Activated CD8-positive, alpha-beta memory T cell treated with anti-CD3 and anti-CD28 coated beads, Interleukin-2, amount 50 U/mL, for 1 hour (primary cell): ENCODE results near the gene SPAAR.
"Not testable (repeated sequence)": the region's sequence is repeated elsewhere in the genome, so short reads cannot be mapped to it uniquely, and the experiment has no call there.

Experiments used
- DNase-seq: peaks from one replicate; pipeline ENCODE4 v3.0.0-alpha.2; 2020; ENCODE audit errors: extremely low read depth

The SPAAR gene

DNA sequence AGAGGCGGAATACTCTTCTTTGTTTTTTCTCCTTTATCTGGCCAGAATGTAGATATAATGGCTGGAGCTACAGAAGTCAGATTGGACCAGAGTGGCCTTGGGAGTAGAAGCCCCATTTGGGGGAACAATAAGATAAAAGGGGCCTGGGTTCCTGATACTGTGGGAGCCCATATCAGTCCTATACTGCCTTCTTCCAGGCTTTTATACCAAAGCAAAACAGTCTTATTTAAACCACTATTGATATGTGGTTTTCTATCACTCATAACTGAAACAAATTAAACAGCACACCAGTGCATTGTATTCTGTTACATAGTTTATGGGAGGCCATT, 14.3 kb downstream of the SPAAR start:
- DNase-seq, result no peak

DNA sequence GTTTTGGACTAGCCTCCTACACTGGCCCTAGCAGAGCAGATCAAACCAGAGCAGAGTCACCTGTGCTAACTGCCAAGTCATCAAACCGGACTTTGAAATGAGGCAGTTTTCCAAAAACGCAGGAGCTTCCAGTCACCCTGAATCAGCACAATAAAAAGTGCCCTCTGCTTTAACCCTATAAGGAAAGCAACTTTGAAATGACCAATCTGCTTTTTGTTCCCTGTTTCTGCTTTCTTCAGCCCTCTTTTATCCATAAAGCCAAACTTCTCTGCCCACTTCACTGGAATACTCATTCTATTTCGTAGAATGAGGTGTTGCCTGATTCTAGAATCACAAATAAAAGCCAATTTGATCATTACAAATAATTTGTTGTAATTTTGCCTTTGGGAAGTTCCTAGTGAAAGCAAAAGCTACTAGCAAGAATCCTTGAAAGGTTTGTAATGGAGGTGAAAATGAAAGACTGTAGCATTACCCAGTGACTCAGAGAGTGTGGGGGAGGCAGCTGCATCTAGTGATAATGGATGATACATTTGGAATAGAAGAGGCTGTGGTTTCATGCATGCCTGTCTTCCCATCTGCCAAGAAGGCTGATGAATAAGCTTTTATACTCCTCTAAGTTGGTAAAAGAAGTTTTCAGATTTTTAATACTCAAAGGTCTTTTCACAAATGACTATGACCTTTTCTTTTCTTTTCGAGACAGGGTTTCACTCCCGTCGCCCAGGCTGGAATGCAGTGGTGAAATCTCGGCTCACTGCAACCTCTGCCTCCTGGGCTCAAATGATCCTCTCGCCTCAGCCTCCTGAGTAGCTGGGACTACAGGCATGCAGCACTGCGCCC, 14.9 kb downstream of the SPAAR start:
- DNase-seq, result no peak

DNA sequence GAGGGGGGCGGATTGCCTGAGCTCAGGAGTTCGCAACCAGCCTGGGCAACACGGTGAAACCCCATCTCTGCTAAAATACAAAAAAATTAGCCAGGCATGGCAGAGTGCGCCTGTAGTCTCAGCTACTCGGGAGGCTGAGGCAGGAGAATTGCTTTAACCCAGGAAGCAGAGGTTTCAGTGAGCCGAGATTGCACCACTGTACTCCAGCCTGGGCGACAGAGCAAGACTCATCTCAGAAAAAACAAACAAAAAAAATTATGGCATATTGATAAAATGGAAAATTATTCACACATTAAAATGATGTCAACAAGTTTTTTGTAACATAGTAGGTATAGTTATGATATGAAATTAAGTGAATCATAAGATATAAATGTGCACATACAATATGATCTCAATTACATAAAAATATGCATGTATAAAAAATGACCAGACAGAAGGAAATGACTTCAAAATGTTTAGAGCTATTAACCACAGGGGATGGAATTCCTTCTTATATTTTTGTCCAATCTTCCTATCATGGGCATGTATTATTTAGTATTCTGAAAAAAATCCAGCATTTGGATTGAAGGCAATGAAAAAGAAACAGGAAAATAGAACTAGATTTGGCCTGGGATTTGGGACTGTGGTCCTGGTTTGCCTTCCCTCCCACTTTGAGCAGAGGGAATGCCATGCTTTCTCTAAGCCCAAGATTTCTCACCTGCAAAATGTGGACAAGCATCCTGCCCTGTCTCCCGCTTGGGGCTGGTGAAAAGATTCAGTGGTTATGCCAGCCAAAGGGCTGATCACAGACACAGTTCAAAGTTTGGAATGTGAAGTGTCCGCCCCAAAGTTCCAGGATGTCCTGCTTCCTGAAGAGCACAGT, 19.5 kb downstream of the SPAAR start:
- DNase-seq, result no peak

DNA sequence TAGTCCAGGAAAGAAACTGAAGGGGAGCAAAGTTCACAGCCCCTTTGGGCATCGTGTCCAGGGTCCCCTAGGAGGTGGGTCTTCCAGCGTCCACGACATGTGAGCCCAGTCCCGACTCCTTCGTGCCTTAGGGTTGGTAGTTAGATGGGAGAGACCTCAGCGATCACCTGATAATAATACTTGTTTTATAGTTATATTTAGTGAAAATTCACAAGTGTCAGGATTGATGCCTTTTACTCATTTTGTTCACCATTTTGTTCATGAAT, 20.1 kb downstream of the SPAAR start:
- DNase-seq, result no peak

DNA sequence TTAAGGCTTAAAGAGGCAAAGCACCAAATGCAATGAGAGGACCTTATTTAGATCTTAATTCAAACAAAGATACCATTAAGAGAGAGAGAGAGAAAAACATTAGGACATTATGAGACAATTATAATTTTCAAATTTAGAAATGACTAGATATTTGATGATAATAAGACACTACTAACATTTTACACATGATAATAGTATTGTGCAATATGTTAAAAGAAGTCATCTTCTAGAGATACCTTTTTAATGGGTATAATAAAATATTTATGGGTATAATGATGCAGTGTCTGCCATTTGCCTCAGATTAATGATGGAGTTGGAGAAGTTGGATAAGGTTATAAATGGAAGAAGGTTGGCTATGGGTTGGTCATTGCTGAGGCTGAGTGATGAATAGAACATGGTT, 21.2 kb downstream of the SPAAR start:
- DNase-seq, result no peak

DNA sequence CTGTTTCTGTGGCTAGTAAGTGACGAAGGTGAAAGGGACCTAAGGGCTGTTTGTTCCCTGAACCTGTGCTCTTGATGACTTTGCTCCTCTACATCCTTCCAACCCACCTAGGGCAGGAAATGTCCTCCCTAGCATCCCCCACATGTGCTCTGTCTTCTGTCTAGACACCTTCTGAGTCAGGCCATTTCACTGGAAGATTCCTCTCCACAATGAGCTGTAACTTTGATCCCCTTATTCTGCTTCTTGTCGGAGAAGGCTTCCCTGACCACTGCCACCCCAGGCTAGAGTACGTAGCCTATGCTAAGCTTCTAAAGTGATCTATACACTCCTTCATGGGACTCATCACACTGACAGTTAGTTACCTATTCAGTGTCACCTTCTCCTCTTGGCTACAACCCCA, 21.7 kb downstream of the SPAAR start:
- no peak for DNase-seq

DNA sequence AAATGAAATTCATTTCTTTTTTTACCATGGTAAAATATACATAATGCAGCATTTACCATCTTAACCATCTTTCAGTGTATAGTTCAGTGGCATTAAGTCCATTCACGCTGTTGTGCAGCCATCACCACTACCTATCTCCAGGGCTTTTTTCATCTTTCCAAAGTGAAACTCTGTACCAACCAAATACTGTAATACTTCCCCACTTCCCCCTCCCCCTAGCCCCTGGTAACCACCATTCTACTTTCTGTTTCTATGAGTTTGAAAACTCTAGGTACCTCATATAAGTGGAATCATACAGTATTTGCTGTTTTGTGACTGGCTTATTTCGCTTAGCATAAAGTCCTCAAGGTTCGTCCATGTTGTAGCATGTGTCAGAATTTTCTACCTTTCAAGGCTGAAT, 23.4 kb downstream of the SPAAR start:
- DNase-seq, result no peak

DNA sequence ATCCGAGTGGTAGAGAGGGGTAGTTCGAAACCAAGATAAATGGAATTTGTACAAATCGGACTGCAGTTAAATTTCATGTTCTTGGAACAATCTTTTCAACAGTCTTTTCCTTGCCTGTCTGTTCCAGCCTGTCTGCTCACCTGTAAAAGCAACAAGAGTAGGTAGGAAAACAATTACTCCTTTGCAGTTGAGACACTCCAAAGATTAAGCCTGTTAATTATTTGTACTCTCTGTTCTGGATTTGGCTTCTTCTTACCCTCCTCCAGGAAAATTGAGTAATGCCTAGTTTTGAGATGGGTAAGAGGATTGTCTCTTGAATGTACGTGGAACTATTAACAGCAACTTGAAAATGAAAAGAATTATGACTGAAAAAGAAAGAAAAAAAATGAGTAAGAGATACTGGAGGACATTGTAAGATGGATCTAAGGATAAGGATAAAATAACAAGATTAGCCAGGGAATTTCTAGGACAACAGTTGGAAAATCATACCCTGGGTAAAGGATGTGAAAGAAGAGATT, 24.3 kb downstream of the SPAAR start:
- DNase-seq, result no peak

DNA sequence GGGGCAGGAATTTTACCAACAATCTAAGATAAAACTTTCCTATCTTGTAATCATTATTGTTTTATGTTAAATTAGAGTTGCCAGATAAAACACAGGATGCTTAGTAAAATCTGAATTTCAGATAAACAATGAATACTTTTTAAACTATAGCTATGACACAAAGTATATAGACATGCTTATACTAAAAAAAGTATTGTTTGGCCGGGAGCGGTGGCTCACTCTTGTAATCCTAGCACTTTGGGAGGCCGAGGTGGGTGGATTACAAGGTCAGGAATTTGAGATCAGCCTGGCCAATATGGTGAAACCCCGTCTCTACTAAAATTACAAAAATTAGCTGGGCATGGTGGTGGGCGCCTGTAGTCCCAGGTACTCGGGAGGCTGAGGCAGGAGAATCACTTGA, 24.8 kb downstream of the SPAAR start:
- not testable (repeated sequence) for DNase-seq

DNA sequence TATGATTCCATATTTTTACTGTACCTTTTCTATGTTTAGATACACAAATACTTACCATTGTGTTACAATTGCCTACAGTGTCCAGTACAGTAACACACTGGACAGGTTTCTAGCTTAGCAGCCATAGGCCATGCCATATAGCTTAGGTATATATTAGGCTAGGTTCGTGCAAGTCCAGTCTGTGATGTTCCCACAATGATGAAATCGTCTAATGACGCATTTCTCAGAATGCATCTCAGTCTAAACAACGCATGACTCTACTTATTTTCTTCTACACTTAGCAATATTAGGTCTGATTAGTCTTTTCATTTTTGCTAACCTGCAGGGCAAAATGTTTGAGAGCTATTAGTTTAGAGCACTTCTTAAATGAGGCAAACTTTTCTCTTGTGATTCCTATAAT, 26.0 kb downstream of the SPAAR start:
- no peak for DNase-seq

DNA sequence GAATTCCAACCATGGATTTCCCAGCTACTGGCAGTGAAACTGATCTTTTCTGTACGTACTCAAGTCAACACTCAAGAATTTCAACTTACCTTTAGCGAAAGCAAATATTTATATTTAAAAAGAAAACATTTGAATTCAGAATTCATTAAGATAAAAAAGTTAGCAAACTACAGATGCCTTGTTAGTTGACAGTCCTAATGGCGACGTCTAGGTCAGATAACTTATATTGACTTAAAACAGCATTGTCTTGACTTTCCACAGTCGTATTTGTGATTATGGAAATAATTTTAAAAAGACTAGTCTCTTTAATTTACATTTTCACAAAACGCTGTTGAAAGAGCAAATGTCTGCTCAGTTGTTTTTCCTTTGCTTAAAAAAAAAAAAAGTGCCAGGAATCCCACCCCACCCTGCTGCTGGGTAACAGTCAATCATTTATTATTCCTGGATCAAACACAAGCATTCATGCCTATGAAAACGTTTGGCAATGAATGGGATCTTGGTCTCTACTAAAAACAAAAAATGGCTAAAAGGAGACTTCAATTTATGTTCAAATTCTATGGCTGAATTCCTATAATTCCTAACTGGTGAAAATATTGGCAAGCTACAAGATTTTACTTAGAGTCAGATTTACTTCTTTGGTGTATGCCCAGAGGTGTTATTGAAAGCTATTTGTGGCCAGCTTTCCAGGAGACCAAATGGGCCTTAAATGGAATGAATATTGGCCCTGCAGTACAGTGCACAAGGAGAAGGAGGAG, 26.6 kb downstream of the SPAAR start:
- DNase-seq, result no peak

DNA sequence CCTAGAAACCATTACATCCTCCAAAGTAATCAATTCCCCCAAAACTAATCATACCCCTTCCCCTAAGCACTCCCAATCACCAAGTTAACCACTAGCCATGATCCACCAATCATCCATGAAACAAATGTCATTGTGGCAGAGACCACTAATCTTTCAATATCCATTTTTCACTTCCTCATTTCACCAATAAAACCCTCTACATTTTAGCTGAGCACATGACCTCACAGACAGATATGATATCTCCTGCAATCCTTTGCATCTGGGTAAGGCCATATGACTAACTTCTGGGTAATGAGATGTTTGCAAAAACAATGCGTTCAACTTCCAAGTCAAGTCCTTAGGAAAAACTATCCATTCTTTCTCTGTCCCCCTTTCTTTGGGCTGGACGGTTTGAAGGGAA, 27.9 kb downstream of the SPAAR start:
- DNase-seq, result no peak

DNA sequence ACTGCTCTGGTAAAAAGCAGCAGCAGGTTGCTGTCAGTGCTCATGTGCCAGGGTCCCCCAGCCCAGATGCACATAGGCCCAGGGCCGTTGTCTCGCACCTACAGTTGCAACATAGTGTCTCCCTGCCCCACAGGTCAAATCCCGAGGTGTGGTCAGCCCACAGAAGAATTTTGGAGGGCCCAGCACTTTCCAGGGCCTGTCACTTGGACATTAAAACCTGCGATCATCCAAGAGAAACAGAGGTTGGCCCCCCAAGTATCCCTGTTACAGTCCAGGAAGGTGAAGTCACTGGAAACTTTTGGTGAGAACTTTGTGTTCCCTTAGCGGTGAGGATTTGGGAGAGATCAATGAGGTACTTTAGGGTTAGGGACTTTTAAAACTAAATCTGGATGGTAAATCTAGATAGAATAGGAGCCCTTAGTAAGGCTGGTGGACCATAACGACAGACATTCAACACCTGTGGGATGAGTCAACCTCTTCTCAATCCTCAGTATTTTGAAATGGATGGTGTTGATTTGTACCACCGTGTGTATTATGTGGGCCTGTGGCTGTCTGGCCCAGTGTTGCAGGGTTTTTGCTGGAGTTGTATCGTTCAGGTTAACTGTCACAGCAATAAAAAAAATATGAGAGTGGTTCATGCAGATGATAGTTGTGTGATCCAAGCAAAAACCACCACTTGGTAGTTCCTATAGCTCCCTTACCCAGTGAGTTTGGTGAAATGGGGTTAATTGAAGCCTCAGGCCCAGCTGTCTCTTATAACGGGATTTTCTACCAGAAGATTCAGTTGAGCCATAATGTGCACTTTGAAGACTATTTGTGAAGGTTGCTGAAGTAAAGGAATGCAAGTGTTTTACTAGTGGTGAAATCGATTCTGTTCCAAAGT, 29.4 kb downstream of the SPAAR start:
- no peak for DNase-seq

DNA sequence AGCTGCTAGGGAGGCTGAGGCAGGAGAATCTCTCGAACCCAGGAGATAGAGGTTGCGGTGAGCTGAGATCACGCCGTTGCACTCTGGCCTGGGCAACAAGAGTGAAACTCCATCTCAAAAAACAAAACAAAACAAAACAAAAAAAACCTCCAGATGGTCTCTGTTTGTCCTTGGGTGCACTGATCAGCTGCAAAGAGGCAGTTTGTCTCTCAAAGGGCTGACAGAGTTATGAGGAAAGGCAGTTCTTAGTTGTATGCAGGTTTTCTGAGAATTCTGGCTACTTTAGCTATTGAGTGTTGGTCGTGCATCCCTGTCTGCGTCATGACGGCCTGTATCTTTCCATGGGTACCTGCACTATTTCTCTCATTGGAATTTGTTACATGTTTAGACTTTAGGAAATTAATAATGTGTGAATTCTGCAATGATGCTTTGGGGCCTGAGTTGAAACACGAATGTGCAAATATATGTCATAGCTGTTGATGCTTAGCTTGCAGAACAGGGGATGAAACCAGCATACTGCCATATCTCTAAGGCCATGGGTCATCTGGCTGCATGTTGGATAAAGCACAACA, 30.5 kb downstream of the SPAAR start:
- no peak for DNase-seq

DNA sequence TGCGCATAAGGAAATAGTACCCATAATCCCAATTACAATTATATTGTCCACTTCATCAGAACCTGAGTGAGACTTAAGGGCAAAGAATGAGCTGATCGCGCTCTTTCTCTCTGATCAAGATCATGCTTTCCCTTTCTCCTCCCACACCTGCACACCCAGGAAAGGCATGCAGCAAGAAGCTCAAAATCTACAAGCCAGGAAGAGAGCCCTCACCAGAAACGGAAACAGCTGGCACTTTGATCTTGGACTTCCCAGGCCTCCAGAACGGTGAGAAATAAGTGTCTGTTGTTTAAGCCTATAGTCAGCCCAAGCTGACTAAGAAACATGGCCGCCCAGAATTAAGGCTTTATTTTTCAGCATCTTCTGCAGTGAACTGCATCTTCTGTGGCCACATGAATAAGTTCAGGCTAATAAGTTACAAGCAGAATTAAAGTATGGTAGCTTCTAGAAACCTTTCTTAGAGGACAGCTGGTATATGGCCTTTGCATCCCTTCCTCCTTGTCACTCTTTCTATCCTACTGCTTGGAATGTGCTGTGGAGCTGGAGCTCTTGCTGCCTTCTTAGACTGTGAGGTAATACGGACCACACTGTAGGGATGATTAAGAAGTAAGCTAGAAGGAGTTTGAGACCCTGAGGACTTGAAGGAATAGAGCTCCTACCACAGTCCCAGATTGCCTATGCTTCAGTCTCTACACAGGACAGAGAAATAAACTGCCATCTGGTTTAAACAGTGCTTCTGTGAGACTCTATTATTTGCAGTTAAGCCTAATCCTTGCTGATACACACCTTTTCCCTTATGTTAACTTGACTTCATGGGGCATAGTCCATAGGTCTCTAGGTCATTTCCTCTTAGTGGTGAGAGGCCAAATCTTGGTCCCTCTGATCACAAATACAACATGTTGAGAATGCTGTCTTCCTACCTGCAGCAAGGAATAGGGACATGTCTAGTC, 31.4 kb downstream of the SPAAR start:
- DNase-seq, result no peak

DNA sequence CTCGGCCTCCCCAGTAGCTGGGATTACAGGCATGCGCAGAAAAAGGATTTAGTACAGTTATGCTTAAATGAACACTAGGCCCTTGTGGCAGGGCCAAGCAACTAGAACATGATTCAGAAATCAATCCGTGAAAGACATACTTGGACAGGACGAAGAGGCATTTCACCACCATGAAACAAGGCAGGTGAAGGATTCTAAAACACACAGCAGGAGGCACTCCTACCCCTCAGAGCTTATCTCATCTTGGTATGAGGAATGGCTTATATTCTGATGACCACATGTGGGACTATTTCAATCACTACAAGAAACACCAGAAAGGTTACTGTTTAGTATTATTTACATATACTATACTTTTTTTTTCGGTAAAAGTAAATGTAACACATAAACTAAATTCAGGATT, 33.0 kb downstream of the SPAAR start:
- no peak for DNase-seq

DNA sequence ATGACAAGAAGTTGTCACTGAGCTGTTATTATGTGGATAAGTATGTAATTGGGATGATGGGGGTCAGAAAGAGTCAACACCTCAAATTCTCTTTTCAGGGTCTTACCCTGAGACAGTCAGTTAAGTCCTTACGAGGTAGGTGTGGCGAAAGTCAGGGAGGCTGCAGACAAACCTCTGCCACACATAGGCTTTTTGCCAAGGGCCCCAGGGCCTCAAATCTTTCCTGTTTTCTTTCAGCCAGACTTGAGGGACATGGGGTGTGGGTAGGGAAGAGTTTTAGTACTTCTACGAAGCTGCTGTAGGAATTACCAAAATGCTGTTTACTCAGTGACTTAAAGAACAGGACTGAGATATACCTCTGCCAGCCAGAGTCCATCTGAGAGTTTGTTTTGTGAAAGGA, 34.9 kb downstream of the SPAAR start:
- no peak for DNase-seq

DNA sequence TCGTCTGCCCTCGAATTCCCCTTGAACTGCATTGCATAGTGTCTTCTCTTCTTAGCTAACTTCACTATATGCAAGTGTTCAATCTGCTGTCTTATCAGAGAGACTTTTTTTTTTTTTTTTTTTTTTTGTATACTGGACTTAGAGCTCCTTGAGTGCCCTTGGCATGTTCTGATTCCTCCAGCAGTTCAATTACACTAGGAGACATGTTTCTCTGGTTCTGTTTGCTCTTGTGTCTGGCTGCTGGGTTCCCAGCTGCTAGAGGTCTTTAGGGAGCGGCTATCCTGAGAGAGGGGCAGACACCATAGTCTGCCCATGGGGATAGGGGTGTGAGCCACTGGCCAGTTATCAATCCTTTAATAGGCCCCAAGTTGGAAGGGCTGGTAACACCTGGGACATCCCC, 35.6 kb downstream of the SPAAR start:
- no peak for DNase-seq

DNA sequence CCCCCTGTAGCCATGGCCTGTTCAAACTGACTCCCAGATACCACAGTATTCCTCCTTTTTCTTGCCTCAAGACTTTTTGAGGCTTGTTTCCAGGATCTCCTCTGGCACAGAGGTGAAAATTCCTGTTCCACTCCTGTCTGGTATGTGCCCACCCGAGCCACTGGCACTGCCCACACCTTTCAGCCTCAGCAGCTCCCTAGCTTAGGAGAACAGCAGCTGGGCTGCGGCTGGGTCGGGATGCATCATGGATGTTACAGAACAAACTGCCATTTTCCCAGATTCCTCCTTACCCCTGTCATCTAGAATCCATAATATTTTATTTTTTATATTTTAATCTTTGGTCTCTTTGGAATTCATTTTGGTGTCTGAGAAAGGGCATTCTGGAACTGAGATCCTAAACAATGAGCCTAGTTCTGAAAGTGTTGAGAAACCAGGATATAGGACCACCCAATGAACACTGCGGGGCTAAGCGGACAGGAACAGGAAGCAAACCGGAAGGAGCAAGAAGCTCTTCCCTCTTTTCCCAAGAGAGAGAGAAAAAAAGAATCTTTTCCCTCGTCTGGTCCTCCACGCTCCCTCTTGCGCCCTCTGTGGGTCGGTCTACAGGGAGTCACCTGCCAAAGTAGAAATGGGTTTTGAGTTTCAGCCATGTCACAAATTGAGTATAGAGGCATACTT, 36.2 kb downstream of the SPAAR start:
- DNase-seq, result peak; percentile 10

DNA sequence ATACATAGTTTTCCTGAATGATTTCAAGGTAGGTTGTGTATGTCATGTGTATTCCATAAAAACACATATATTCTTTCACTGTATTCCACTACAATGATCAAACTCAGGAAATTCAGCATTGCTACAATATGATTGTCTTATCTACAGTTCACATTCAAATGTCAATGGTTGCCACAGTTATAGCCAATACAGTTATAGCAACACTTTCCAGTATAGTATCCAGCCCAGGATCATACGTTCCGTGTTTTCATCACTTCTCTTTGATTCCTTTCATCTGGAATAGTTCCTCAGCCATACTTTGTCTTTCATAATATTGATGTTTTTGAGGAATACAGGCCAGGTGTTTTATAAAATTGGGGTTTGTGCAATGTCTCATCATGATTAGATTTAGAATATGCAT, 39.2 kb downstream of the SPAAR start:
- DNase-seq, result no peak
